H9 (cell line): ENCODE data around the gene CFAP54. TPM values are rescaled to one million over a fixed set of nuclear protein-coding genes. Genes with fewer than 3 reads are reported as not detected.

Source experiments
- DNase-seq: peaks from one replicate; pipeline ENCODE4 v3.0.0-alpha.2; 2017
- H2AFZ ChIP-seq: one replicate; pipeline ENCODE4 v1.6.1; 2013; ENCODE audit warnings: mild to moderate bottlenecking, low read length, control low read depth, moderate library complexity
- H2AK5ac ChIP-seq: 2 replicates; pipeline ENCODE4 v1.6.1; 2013; ENCODE audit warnings: low read length, control low read depth, mixed read lengths; ENCODE audit not compliant: insufficient read length
- H2BK120ac ChIP-seq: one replicate; pipeline ENCODE4 v1.6.1; 2013; ENCODE audit warnings: low read depth, mild to moderate bottlenecking, low read length, control low read depth, inconsistent platforms; ENCODE audit not compliant: poor library complexity, severe bottlenecking
- H2BK12ac ChIP-seq: 2 replicates; pipeline ENCODE4 v1.6.1; 2013; ENCODE audit warnings: low read length, control low read depth, mixed read lengths, low read depth; ENCODE audit not compliant: insufficient read length
- H2BK15ac ChIP-seq: 2 replicates; pipeline ENCODE4 v1.6.1; 2013; ENCODE audit warnings: low read depth, low read length, control low read depth
- H2BK20ac ChIP-seq: one replicate; pipeline ENCODE4 v1.6.1; 2013; ENCODE audit warnings: low read depth, mild to moderate bottlenecking, low read length, control low read depth, inconsistent platforms; ENCODE audit not compliant: poor library complexity, severe bottlenecking
- H2BK5ac ChIP-seq: 2 replicates; pipeline ENCODE4 v1.6.1; 2013; ENCODE audit warnings: low read length, control low read depth, mixed read lengths; ENCODE audit not compliant: insufficient read length
- H3K14ac ChIP-seq: 2 replicates; pipeline ENCODE4 v1.6.1; 2013; ENCODE audit warnings: low read length, control low read depth; ENCODE audit not compliant: insufficient read depth
- H3K18ac ChIP-seq: 2 replicates; pipeline ENCODE4 v1.6.1; 2013; ENCODE audit warnings: low read depth, mild to moderate bottlenecking, mixed read lengths, low read length, control low read depth; ENCODE audit not compliant: insufficient read length
- H3K23ac ChIP-seq: 2 replicates; pipeline ENCODE4 v1.6.1; 2013; ENCODE audit warnings: low read length, control low read depth, mixed read lengths, low read depth; ENCODE audit not compliant: insufficient read length
- H3K23me2 ChIP-seq: 2 replicates; pipeline ENCODE4 v1.6.1; 2013; ENCODE audit warnings: low read depth, mild to moderate bottlenecking, mixed read lengths, low read length, control low read depth; ENCODE audit not compliant: insufficient read length, poor library complexity, severe bottlenecking
- H3K27ac ChIP-seq: 2 replicates; pipeline ENCODE4 v1.5.1; 2013; ENCODE audit warnings: low read length, control low read depth, mixed read lengths, low read depth; ENCODE audit not compliant: insufficient read length
- H3K27me3 ChIP-seq: 2 replicates; pipeline ENCODE4 v1.6.1; 2013; ENCODE audit warnings: low read length, control low read depth, inconsistent platforms; ENCODE audit not compliant: insufficient read depth
- H3K4ac ChIP-seq: 2 replicates; pipeline ENCODE4 v1.6.1; 2013; ENCODE audit warnings: low read depth, mild to moderate bottlenecking, control low read depth, inconsistent platforms, low read length, moderate library complexity
- H3K4me1 ChIP-seq: 2 replicates; pipeline ENCODE4 v1.6.1; 2013; ENCODE audit warnings: low read length, control low read depth, inconsistent platforms; ENCODE audit not compliant: insufficient read depth
- H3K4me2 ChIP-seq: 2 replicates; pipeline ENCODE4 v1.6.1; 2013; ENCODE audit warnings: low read length, control low read depth, mixed read lengths; ENCODE audit not compliant: insufficient read length, insufficient read depth
- H3K56ac ChIP-seq: 2 replicates; pipeline ENCODE4 v1.6.1; 2013; ENCODE audit warnings: low read depth, mild to moderate bottlenecking, mixed read lengths, low read length, control low read depth; ENCODE audit not compliant: insufficient read length
- H3K79me1 ChIP-seq: 2 replicates; pipeline ENCODE4 v1.6.1; 2013; ENCODE audit warnings: low read depth, mild to moderate bottlenecking, moderate library complexity, low read length, control low read depth, inconsistent platforms; ENCODE audit not compliant: insufficient read depth, poor library complexity, severe bottlenecking
- H3K79me2 ChIP-seq: 2 replicates; pipeline ENCODE4 v1.6.1; 2013; ENCODE audit warnings: low read length, control low read depth, inconsistent platforms; ENCODE audit not compliant: insufficient read depth
- H3K9ac ChIP-seq: 2 replicates; pipeline ENCODE4 v1.6.1; 2013; ENCODE audit warnings: low read length, control low read depth, mixed read lengths; ENCODE audit not compliant: insufficient read length; ENCODE audit errors: extremely low read depth
- H3K9me3 ChIP-seq: one replicate; pipeline ENCODE4 v1.6.1; 2013; ENCODE audit warnings: low read depth, low read length, inconsistent platforms; ENCODE audit not compliant: control insufficient read depth
- H3T11ph ChIP-seq: one replicate; pipeline ENCODE4 v1.6.1; 2013; ENCODE audit warnings: mild to moderate bottlenecking, low read length, control low read depth, inconsistent platforms
- H4K20me1 ChIP-seq: one replicate; pipeline ENCODE4 v1.6.1; 2013; ENCODE audit not compliant: control insufficient read depth, insufficient read length, insufficient read depth
- H4K5ac ChIP-seq: 2 replicates; pipeline ENCODE4 v1.6.1; 2013; ENCODE audit warnings: low read depth, mild to moderate bottlenecking, mixed read lengths, low read length, control low read depth; ENCODE audit not compliant: insufficient read length
- H4K8ac ChIP-seq: replicated peaks from 2 replicates; pipeline ENCODE4 v1.6.1; 2013; ENCODE audit warnings: low read length, control low read depth, mixed read lengths, low read depth; ENCODE audit not compliant: insufficient read length
- H4K91ac ChIP-seq: 2 replicates; pipeline ENCODE4 v1.6.1; 2013; ENCODE audit warnings: low read depth, mild to moderate bottlenecking, moderate library complexity, mixed read lengths, low read length, control low read depth; ENCODE audit not compliant: insufficient read length
- H3K27ac Mint-ChIP-seq, 3 experiments: 2 replicates in 2 of 3; 3 replicates in 1 of 3; pipeline ENCODE4 v1.8.0; 2020 to 2021; ENCODE audit warnings: mixed read lengths in 3 of 3, mild to moderate bottlenecking in 1 of 3, moderate library complexity in 1 of 3
- H3K27me3 Mint-ChIP-seq: 2 replicates; pipeline ENCODE4 v1.8.0; 2021; ENCODE audit warnings: low read depth, mild to moderate bottlenecking, moderate library complexity, mixed read lengths
- H3K36me3 Mint-ChIP-seq, 3 experiments: 2 replicates in 2 of 3; 3 replicates in 1 of 3; pipeline ENCODE4 v1.8.0; 2020 to 2021; ENCODE audit warnings: low read depth in 3 of 3, mixed read lengths in 3 of 3; ENCODE audit not compliant: insufficient read depth in 1 of 3
- H3K4me1 Mint-ChIP-seq, 2 experiments: 2 replicates each; pipeline ENCODE4 v1.8.0; 2020; ENCODE audit warnings: mixed read lengths in 2 of 2
- H3K4me3 Mint-ChIP-seq, 2 experiments: 2 replicates in 1 of 2; 3 replicates in 1 of 2; pipeline ENCODE4 v1.8.0; 2020 to 2021; ENCODE audit warnings: mild to moderate bottlenecking in 2 of 2, mixed read lengths in 2 of 2, moderate library complexity in 1 of 2
- H3K9me3 Mint-ChIP-seq, 2 experiments: 2 replicates in 1 of 2; 3 replicates in 1 of 2; pipeline ENCODE4 v1.8.0; 2020; ENCODE audit warnings: mild to moderate bottlenecking in 2 of 2, mixed read lengths in 2 of 2, moderate library complexity in 1 of 2
- WGBS: extraction: QIAGEN DNeasy Blood & Tissue Kit; methylation state at CpG from one replicate; pipeline ENCODE4 v1.1.7; 2013; ENCODE audit warnings: missing lambda C conversion rate, low lambda C conversion rate, mixed read lengths; ENCODE audit not compliant: insufficient read length; ENCODE audit errors: extremely low coverage; 5-methylcytosine and 5-hydroxymethylcytosine counted together
- total RNA-seq: library from RNA; stranded (reverse); gene quantifications from 2 replicates; pipeline ENCODE4 v1.2.1, GENCODE V29; 2021
- TF ChIP-seq, protein P1 (sequence below): fragments of 200-600 bp; sonication (generic); conservative IDR thresholded peaks from 3 replicates; pipeline ENCODE4 v1.8.0; 2021; ENCODE audit warnings: antibody characterized with exemption, mild to moderate bottlenecking

The CFAP54 gene
- total RNA-seq, 1 experiment from 2014 or later: 0.24 TPM

DNA sequence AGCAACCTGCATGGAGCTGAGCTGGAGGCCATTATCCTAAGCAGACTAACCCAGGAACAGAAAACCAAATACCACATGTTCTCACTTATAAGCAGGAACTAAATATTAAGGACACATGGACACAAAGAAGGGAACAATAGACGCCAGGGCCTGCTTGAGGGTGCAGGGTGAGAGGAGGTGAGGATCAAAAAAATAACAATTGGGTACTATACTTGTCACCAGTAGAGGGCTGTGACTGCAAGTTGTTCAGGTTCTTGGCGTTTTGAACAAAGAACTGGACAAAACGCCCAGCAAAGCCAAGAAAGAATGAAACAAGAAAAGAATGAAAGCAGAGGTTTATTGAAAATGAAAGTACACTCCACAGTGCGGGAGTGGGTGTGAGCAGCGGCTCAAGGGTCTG, 209.1 kb downstream of the CFAP54 start:
- H2AK5ac ChIP-seq: no peak overlapping the region
- no peak overlapping the region for H3K9ac ChIP-seq
- H3K4me1 ChIP-seq: no peaks in the 10 kb centered on the region
- H4K91ac ChIP-seq: no peak overlapping the region
- no peaks in the 10 kb centered on the region for H3K79me1 ChIP-seq
- no peaks in the 10 kb centered on the region; the same call in none of the 2 replicates for H3K27me3 Mint-ChIP-seq
- no peak overlapping the region for H3K27ac ChIP-seq
- H3K23ac ChIP-seq: no peak overlapping the region
- no peak overlapping the region for H2AFZ ChIP-seq
- no peak overlapping the region for H2BK15ac ChIP-seq
- H3K4me3 Mint-ChIP-seq: no peak overlapping the region
- H3K9me3 Mint-ChIP-seq: no peaks in the 10 kb centered on the region
- H3K36me3 Mint-ChIP-seq: no peaks in the 10 kb centered on the region; a peak in 1 of 7 replicates
- no peak overlapping the region for H2BK20ac ChIP-seq
- no peak overlapping the region for H4K8ac ChIP-seq
- no peak overlapping the region for H3K4me2 ChIP-seq
- no peak overlapping the region for H2BK120ac ChIP-seq
- no peak overlapping the region for H2BK12ac ChIP-seq
- no peaks in the 10 kb centered on the region for H4K20me1 ChIP-seq
- H3K4ac ChIP-seq: no peak overlapping the region
- no peaks in the 10 kb centered on the region for H3K9me3 ChIP-seq
- H2BK5ac ChIP-seq: no peak overlapping the region
- no peak overlapping the region for H3K14ac ChIP-seq
- H3T11ph ChIP-seq: no peak overlapping the region
- no peaks in the 10 kb centered on the region for H3K23me2 ChIP-seq
- H3K27me3 ChIP-seq: no peaks in the 10 kb centered on the region
- H4K5ac ChIP-seq: no peak overlapping the region
- no peak overlapping the region for H3K56ac ChIP-seq
- H3K27ac Mint-ChIP-seq: no peak overlapping the region
- no peak for DNase-seq
- TF ChIP-seq, protein P1, sequence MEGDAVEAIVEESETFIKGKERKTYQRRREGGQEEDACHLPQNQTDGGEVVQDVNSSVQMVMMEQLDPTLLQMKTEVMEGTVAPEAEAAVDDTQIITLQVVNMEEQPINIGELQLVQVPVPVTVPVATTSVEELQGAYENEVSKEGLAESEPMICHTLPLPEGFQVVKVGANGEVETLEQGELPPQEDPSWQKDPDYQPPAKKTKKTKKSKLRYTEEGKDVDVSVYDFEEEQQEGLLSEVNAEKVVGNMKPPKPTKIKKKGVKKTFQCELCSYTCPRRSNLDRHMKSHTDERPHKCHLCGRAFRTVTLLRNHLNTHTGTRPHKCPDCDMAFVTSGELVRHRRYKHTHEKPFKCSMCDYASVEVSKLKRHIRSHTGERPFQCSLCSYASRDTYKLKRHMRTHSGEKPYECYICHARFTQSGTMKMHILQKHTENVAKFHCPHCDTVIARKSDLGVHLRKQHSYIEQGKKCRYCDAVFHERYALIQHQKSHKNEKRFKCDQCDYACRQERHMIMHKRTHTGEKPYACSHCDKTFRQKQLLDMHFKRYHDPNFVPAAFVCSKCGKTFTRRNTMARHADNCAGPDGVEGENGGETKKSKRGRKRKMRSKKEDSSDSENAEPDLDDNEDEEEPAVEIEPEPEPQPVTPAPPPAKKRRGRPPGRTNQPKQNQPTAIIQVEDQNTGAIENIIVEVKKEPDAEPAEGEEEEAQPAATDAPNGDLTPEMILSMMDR: peak; percentile 42; the same call in 2 of the 3 replicates
- no CpG with 5 or more reads among the region's 5 CpGs for WGBS
- no peak overlapping the region for H3K18ac ChIP-seq
- no peaks in the 10 kb centered on the region for H3K79me2 ChIP-seq
- H3K4me1 Mint-ChIP-seq: no peaks in the 10 kb centered on the region
